Measurements from ENCODE around the gene PTPRD. TPM values are rescaled to one million over a fixed set of nuclear protein-coding genes. Genes with fewer than 3 reads are reported as not detected.
"Not testable (repeated sequence)": the region's sequence is repeated elsewhere in the genome, so short reads cannot be mapped to it uniquely, and the experiment has no call there.

PTPRD gene
- total RNA-seq, 1 donor from 2014 or later = 5.7 TPM

DNA sequence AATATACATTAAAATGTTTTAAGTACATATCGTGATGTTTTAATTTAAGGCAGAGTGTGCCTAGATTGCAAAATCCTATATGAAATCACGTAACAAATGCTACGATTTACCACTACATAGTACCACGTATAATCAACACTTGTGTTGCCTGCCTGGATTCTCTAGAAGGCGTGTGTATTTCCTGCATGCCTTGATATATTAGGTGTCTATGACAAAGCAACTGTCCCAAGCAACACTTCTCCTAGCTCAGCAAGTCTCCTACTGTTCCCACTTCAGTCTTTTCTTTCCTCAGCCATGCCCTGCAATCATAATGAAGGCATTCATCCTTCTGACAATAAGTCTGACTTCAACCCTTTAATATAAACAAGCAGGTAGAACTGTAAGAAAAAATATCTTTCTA lies 89.6 kb downstream of the PTPRD start:
- Mint-ChIP-seq H3K36me3 (ENCODE audit: low read depth) (no peaks in the 10 kb centered on the region), H3K9me3 (ENCODE audit: low read depth) (peaks cover 9% of the 10 kb centered on the region), H3K4me3 (ENCODE audit: unreplicated experiment) (no peak overlapping the region), H3K27me3 (ENCODE audit: low read depth) (peaks cover 2% of the 10 kb centered on the region), H3K4me1 (ENCODE audit: low read depth) (no peaks in the 10 kb centered on the region), H3K27ac (ENCODE audit: unreplicated experiment) (no peak overlapping the region)
- TF ChIP-seq, protein P1, sequence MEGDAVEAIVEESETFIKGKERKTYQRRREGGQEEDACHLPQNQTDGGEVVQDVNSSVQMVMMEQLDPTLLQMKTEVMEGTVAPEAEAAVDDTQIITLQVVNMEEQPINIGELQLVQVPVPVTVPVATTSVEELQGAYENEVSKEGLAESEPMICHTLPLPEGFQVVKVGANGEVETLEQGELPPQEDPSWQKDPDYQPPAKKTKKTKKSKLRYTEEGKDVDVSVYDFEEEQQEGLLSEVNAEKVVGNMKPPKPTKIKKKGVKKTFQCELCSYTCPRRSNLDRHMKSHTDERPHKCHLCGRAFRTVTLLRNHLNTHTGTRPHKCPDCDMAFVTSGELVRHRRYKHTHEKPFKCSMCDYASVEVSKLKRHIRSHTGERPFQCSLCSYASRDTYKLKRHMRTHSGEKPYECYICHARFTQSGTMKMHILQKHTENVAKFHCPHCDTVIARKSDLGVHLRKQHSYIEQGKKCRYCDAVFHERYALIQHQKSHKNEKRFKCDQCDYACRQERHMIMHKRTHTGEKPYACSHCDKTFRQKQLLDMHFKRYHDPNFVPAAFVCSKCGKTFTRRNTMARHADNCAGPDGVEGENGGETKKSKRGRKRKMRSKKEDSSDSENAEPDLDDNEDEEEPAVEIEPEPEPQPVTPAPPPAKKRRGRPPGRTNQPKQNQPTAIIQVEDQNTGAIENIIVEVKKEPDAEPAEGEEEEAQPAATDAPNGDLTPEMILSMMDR (IDR thresholded peaks at IDR 0.05) = no peak
- no peak for DNase-seq (ENCODE audit: low spot score)

DNA sequence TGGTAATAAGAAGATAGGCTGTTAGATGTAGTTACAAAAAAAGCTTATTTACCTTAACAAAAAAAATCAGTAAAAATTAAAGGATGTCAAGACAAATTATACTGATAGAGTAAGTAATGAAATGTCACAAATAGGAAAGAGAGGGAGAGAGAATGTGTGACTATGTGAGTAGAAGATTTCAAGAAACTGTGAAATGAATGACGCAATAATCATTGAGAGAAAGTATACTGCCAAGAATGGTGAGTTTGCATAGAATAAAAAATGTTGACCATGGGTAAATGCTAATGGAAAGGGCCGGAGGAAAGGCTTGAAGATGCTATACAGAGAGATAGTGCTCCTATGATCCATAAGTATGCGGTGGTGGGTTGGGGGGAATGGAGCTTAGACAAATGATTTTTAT lies 100.7 kb downstream of the PTPRD start:
- H3K36me3 Mint-ChIP-seq (ENCODE audit: low read depth) = no peaks in the 10 kb centered on the region
- TF ChIP-seq, protein P1 (IDR thresholded peaks at IDR 0.05) = no peak
- H3K9me3 Mint-ChIP-seq (ENCODE audit: low read depth) = peaks cover 6% of the 10 kb centered on the region
- H3K4me1 Mint-ChIP-seq (ENCODE audit: low read depth) = no peaks in the 10 kb centered on the region
- H3K27me3 Mint-ChIP-seq (ENCODE audit: low read depth) = no peaks in the 10 kb centered on the region
- no peak overlapping the region for H3K4me3 Mint-ChIP-seq (ENCODE audit: unreplicated experiment)
- DNase-seq (ENCODE audit: low spot score) = no peak
- no peak overlapping the region for H3K27ac Mint-ChIP-seq (ENCODE audit: unreplicated experiment)

DNA sequence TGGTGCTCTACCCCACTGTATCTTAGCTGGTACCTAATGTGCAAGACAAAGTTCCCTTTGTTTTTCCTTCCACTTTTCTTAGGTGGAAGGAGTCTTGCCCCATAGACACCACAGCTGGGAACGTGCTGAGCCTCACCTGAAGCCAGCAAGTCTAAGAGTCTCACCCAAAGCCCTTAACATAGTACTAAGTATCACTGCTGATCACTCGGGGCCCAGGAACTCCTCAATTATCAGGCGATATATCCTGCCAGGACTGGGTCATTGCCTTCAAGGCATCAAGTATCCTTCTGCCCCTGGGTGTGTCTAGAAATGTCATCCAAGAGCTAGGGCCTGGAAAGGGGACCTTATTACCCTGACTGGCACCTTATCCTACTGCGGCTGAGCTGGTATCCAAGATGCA lies 123.9 kb downstream of the PTPRD start:
- Mint-ChIP-seq H3K27ac (ENCODE audit: unreplicated experiment) (no peak overlapping the region), H3K27me3 (ENCODE audit: low read depth) (no peaks in the 10 kb centered on the region), H3K4me3 (ENCODE audit: unreplicated experiment) (no peak overlapping the region), H3K9me3 (ENCODE audit: low read depth) (peaks cover 16% of the 10 kb centered on the region), H3K4me1 (ENCODE audit: low read depth) (no peaks in the 10 kb centered on the region), H3K36me3 (ENCODE audit: low read depth) (no peaks in the 10 kb centered on the region)
- no peak for DNase-seq (ENCODE audit: low spot score)
- TF ChIP-seq, protein P1 (IDR thresholded peaks at IDR 0.05) = no peak

DNA sequence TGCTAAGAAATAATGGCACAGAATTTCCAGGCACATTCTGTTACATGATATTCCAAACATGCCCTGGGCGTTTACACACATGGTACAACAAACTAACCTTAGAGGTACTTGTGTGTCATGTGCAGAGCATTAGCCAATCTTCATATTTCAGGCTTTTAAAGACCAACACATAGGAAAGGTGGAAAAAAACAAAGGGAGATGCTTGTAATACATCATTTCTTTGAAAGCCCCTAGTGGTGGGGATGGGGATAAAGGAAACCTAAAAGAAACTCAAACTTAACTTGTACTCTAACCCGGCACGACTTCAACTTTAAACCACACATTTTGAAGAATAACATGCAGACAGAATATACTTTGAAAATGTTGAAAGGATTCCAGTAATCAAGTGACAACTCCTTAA lies 133.6 kb downstream of the PTPRD start:
- no peak for DNase-seq (ENCODE audit: low spot score)
- Mint-ChIP-seq H3K27ac (ENCODE audit: unreplicated experiment) (no peak overlapping the region), H3K4me1 (ENCODE audit: low read depth) (no peaks in the 10 kb centered on the region), H3K36me3 (ENCODE audit: low read depth) (no peaks in the 10 kb centered on the region), H3K27me3 (ENCODE audit: low read depth) (no peaks in the 10 kb centered on the region), H3K4me3 (ENCODE audit: unreplicated experiment) (no peak overlapping the region), H3K9me3 (ENCODE audit: low read depth) (peaks cover 18% of the 10 kb centered on the region)
- TF ChIP-seq, protein P1 (IDR thresholded peaks at IDR 0.05) = peak; percentile 62

DNA sequence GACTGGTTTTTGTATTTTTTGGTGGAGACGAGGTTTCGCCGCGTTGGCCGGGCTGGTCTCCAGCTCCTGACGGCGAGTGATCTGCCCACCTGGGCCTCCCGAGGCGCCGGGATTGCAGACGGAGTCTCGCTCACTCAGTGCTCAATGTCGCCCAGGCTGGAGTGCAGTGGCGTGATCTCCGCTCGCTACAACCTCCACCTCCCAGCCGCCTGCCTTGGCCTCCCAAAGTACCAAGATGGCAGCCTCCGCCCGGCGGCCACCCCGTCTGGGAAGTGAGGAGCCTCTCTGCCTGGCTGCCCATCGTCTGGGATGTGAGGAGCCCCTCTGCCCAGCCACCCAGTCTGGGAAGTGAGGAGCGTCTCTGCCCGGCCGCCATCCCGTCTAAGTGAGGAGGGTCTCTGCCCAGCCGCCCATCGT lies 163.6 kb downstream of the PTPRD start:
- peaks cover 11% of the 10 kb centered on the region for H3K9me3 Mint-ChIP-seq (ENCODE audit: low read depth)
- not testable (repeated sequence) for H3K4me1 Mint-ChIP-seq (ENCODE audit: low read depth); H3K27ac Mint-ChIP-seq (ENCODE audit: unreplicated experiment); H3K36me3 Mint-ChIP-seq (ENCODE audit: low read depth); H3K27me3 Mint-ChIP-seq (ENCODE audit: low read depth); H3K4me3 Mint-ChIP-seq (ENCODE audit: unreplicated experiment)
- peak; percentile 80 for DNase-seq (ENCODE audit: low spot score)

DNA sequence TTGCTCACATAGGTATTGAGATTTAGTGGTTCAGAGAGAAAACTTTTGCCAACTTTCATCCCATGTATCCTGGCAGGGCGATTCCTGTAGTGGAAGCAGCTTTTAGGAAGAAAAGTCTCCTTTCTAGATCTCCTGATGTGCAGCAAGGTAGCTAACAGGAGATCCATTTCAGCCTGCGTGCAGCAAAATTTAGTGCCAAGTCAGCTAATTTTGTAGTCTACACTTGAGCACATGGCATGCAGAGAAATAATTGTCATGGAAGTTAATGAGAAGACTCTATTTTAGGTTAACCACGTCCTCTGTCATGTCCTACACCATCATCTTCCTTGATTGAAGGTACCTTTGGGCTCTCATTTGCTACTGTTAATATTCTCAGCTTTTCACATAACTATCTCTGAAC lies 165.8 kb downstream of the PTPRD start:
- Mint-ChIP-seq H3K9me3 (ENCODE audit: low read depth) (no peaks in the 10 kb centered on the region), H3K27me3 (ENCODE audit: low read depth) (peaks cover 2% of the 10 kb centered on the region), H3K27ac (ENCODE audit: unreplicated experiment) (no peak overlapping the region), H3K36me3 (ENCODE audit: low read depth) (no peaks in the 10 kb centered on the region), H3K4me3 (ENCODE audit: unreplicated experiment) (no peak overlapping the region), H3K4me1 (ENCODE audit: low read depth) (no peaks in the 10 kb centered on the region)
- no peak for DNase-seq (ENCODE audit: low spot score)
- TF ChIP-seq, protein P1 (IDR thresholded peaks at IDR 0.05) = no peak

Measured in chondrocyte (in vitro differentiated cells).